T-helper 1 cell treated with Interleukin-12 subunit alpha and Interleukin-12 subunit beta and Interleukin-4 antibody, amounts not matched to agents 30 μg/mL and 1 μg/mL, for 36 hours (primary cell): ENCODE data around the gene ACTA2.
"Not testable (repeated sequence)": the region's sequence is repeated elsewhere in the genome, so short reads cannot be mapped to it uniquely, and the experiment has no call there.

Source experiments
- H3K27ac Mint-ChIP-seq: one replicate; pipeline ENCODE4 v1.8.0; 2021; ENCODE audit warnings: mild to moderate bottlenecking, mixed read lengths
- H3K27me3 Mint-ChIP-seq: one replicate; pipeline ENCODE4 v1.8.0; 2021; ENCODE audit warnings: low read depth, mixed read lengths
- H3K36me3 Mint-ChIP-seq: one replicate; pipeline ENCODE4 v1.8.0; 2021; ENCODE audit warnings: low read depth, mixed read lengths
- H3K4me1 Mint-ChIP-seq: one replicate; pipeline ENCODE4 v1.8.0; 2021; ENCODE audit warnings: low read depth, mixed read lengths
- H3K4me3 Mint-ChIP-seq: one replicate; pipeline ENCODE4 v1.8.0; 2021; ENCODE audit warnings: mild to moderate bottlenecking, moderate library complexity, mixed read lengths
- H3K9me3 Mint-ChIP-seq: one replicate; pipeline ENCODE4 v1.8.0; 2021; ENCODE audit warnings: mixed read lengths

Gene ACTA2

DNA sequence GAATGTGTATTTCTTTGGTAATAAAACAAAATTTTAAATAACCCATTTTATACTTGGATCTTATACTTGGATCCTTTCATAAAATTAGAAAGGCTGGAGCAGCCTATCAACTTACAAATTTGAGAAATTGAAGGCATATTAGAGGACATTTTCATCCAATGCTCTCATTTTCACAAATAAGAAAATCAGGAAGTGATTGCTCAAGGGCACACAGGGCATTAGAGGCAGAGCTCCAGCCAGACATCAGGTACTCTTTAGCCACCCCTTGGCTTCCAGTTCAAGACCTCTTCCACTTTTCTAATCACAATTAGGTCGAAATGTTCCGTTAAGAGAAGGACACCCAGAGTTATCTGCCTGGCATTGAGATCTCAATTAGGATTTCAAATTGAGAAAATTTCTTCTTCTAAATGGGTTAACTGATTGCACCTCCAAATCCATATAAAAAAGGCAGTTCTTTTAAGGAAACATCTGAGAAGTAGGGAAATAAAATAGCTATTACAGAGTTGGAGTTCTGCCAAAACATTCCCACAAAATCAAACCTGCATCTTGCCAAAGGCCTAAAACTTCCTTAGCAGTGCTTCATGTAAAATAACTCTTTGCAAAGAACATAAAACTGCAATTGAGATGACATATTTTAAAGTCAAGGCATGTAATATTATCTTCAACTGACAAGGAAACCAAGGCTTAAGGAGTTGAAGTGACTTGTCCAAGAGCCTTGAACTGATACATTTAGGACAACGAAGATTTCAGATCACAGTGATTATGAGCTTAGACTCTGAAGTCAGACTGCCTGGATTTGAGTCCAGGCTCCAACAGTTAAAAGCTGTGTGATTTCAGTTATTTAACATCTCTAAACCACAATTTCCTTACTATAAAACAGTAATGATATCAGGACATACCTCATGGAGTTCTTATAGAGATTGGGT, 2.4 kb downstream of the ACTA2 start:
- no peak overlapping the region for H3K4me3 Mint-ChIP-seq
- H3K9me3 Mint-ChIP-seq, result no peaks in the 10 kb centered on the region
- H3K27me3 Mint-ChIP-seq, result peaks cover 6% of the 10 kb centered on the region
- peaks cover 13% of the 10 kb centered on the region for H3K36me3 Mint-ChIP-seq
- H3K4me1 Mint-ChIP-seq, result peaks cover 2% of the 10 kb centered on the region
- H3K27ac Mint-ChIP-seq, result no peak overlapping the region

GRCh38 chr10:88949051-88949450, 3.5 kb downstream of the ACTA2 start:
- H3K36me3 Mint-ChIP-seq, result peaks cover 11% of the 10 kb centered on the region
- H3K27ac Mint-ChIP-seq, result no peak overlapping the region
- no peaks in the 10 kb centered on the region for H3K9me3 Mint-ChIP-seq
- no peak overlapping the region for H3K4me3 Mint-ChIP-seq
- H3K27me3 Mint-ChIP-seq, result peaks cover 6% of the 10 kb centered on the region
- peaks cover 2% of the 10 kb centered on the region for H3K4me1 Mint-ChIP-seq

GRCh38 chr10:88946965-88947590, 5.5 kb downstream of the ACTA2 start:
- no peak overlapping the region for H3K4me3 Mint-ChIP-seq
- H3K4me1 Mint-ChIP-seq, result peaks cover 2% of the 10 kb centered on the region
- H3K36me3 Mint-ChIP-seq, result peaks cover 17% of the 10 kb centered on the region
- no peak overlapping the region for H3K27ac Mint-ChIP-seq
- H3K27me3 Mint-ChIP-seq, result peaks cover 6% of the 10 kb centered on the region
- H3K9me3 Mint-ChIP-seq, result no peaks in the 10 kb centered on the region

DNA sequence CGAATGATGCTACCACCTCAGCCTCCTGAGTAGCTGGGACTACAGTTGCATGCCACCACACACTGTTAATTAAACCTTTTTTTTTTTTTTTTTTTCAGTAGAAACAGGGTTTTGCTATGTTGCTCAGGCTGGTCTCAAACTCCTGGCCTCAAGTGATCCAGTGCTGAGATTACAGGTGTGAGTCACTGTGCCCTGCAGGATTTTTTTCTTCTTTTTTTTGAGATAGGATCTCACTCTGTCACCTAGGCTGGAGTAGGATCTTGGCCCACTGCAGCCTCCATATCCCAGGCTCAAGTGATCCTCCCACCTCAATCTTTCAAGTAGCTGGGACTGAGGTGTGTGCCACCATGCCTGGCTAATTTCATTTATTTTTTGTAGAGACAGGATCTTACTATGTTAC, 6.4 kb downstream of the ACTA2 start:
- no peak overlapping the region for H3K27ac Mint-ChIP-seq
- no peaks in the 10 kb centered on the region for H3K9me3 Mint-ChIP-seq
- peaks cover 24% of the 10 kb centered on the region for H3K36me3 Mint-ChIP-seq
- H3K4me3 Mint-ChIP-seq, result no peak overlapping the region
- H3K27me3 Mint-ChIP-seq, result peaks cover 4% of the 10 kb centered on the region
- peaks cover 3% of the 10 kb centered on the region for H3K4me1 Mint-ChIP-seq

DNA sequence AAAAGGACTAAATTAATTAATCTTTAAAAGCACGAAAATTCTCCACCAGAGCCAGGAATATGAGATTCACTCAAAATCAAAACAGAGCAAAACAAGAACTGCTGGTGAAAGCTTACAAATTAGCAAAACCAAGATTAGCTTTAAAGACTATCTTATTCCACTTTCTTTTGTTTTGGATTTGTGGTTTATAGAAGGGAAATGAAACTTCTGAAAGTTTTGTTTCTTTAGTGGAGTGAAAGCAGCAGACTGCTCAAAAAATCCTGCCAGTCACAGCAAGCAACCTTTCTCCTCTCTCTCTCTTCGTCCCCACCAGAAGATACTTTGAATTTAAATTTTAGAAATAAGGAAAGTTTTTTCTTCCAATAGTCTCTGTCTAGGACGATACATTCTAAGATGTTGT, 7.8 kb downstream of the ACTA2 start:
- Mint-ChIP-seq H3K36me3 (peaks cover 28% of the 10 kb centered on the region), H3K4me1 (peaks cover 1% of the 10 kb centered on the region), H3K9me3 (no peaks in the 10 kb centered on the region), H3K4me3 (no peak overlapping the region), H3K27me3 (no peaks in the 10 kb centered on the region), H3K27ac (no peak overlapping the region)

DNA sequence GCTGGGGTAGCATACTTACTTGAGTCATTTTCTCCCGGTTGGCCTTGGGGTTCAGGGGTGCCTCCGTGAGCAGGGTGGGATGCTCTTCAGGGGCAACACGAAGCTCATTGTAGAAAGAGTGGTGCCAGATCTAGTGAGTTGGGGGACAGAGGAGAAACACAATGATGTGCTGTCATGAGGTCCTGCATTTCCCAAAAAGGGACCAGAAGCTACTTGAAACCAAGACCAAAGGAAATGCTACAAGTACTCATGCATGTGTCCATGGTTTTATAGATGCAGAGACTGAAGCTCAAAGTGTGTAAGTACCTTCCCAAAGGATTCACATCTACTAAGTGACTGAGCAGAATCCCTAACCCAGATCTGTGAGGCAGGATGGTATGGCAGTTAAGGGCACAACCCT, 8.8 kb downstream of the ACTA2 start:
- H3K9me3 Mint-ChIP-seq, result no peaks in the 10 kb centered on the region
- no peak overlapping the region for H3K27ac Mint-ChIP-seq
- peaks cover 28% of the 10 kb centered on the region for H3K36me3 Mint-ChIP-seq
- no peaks in the 10 kb centered on the region for H3K27me3 Mint-ChIP-seq
- peaks cover 1% of the 10 kb centered on the region for H3K4me1 Mint-ChIP-seq
- H3K4me3 Mint-ChIP-seq, result no peak overlapping the region

DNA sequence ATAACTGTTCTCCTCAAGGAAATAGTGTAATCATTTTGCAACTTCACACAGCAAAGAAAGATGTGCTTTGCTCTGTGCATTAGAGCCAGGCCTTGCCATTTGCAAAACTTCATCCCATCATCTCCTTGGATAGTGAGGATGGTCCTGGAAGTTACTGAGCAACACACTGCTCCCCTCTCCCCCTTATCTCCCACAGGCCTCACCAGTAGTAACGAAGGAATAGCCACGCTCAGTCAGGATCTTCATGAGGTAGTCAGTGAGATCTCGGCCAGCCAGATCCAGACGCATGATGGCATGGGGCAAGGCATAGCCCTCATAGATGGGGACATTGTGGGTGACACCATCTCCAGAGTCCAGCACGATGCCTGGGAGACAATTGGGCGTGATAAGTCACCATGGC, 11.5 kb downstream of the ACTA2 start:
- H3K36me3 Mint-ChIP-seq, result peaks cover 30% of the 10 kb centered on the region
- no peak overlapping the region for H3K4me3 Mint-ChIP-seq

DNA sequence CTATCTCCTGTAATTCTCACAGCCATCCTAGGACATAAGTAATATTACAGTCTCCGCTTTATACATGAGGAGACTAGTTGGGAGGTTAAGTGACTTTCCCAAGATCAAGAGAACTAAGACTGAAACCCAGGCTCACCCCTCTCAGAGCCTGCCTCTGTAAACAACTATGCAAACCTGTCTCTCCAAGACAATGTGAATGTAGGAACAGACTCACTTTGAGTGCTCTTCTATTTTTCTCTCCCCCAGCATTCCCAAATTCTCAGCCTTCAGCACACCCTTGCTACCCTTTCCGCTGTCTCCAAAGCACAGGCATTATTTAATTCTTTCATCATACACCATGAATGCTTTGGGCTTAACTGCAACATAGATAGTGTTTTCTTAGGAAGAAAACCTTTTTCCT, 13.6 kb downstream of the ACTA2 start:
- no peaks in the 10 kb centered on the region for H3K27me3 Mint-ChIP-seq
- H3K9me3 Mint-ChIP-seq, result no peaks in the 10 kb centered on the region
- H3K4me1 Mint-ChIP-seq, result peaks cover 16% of the 10 kb centered on the region
- H3K36me3 Mint-ChIP-seq, result peaks cover 35% of the 10 kb centered on the region
- H3K27ac Mint-ChIP-seq, result no peak overlapping the region
- H3K4me3 Mint-ChIP-seq, result no peak overlapping the region

More for the DNA sequence above, 11.5 kb downstream of the ACTA2 start:
- no peaks in the 10 kb centered on the region for H3K27me3 Mint-ChIP-seq
- peaks cover 6% of the 10 kb centered on the region for H3K4me1 Mint-ChIP-seq
- H3K27ac Mint-ChIP-seq, result no peak overlapping the region
- H3K9me3 Mint-ChIP-seq, result no peaks in the 10 kb centered on the region

DNA sequence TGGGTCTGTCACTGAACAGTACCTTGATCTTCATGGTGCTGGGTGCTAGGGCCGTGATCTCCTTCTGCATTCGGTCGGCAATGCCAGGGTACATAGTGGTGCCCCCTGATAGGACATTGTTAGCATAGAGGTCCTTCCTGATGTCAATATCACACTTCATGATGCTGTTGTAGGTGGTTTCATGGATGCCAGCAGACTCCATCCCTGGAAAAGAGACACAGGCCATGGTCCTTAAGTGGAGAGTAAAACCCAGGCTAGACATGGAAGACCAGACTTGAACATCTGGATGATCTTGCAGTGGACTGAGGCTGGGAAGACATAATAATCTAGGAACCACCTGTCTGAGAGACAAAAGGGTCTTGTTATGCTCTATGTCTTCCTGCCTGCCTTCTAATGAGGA, 14.5 kb downstream of the ACTA2 start:
- Mint-ChIP-seq H3K9me3 (no peaks in the 10 kb centered on the region), H3K36me3 (peaks cover 31% of the 10 kb centered on the region), H3K4me1 (peaks cover 16% of the 10 kb centered on the region), H3K27me3 (no peaks in the 10 kb centered on the region), H3K27ac (no peak overlapping the region), H3K4me3 (no peak overlapping the region)

DNA sequence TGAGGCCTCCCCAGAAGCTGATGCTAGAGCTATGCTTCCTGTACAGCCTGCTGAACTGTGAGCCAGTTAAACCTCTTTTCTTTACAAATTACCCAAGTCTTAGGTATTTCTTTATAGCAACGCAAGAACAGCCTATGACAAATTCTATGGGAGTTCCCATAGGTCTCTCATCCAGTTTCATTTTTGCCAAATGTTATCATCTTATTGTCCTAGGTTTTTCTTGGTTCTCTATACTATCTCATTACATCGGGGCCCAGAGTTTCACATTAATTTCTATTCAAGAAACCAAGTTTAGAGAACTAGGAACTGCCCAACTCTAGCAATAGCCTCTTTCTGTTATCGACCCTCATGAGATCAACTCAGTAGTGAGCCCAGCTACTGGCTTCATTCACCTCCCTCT, 15.9 kb downstream of the ACTA2 start:
- no peaks in the 10 kb centered on the region for H3K9me3 Mint-ChIP-seq
- H3K4me1 Mint-ChIP-seq, result peaks cover 20% of the 10 kb centered on the region
- H3K27me3 Mint-ChIP-seq, result no peaks in the 10 kb centered on the region

DNA sequence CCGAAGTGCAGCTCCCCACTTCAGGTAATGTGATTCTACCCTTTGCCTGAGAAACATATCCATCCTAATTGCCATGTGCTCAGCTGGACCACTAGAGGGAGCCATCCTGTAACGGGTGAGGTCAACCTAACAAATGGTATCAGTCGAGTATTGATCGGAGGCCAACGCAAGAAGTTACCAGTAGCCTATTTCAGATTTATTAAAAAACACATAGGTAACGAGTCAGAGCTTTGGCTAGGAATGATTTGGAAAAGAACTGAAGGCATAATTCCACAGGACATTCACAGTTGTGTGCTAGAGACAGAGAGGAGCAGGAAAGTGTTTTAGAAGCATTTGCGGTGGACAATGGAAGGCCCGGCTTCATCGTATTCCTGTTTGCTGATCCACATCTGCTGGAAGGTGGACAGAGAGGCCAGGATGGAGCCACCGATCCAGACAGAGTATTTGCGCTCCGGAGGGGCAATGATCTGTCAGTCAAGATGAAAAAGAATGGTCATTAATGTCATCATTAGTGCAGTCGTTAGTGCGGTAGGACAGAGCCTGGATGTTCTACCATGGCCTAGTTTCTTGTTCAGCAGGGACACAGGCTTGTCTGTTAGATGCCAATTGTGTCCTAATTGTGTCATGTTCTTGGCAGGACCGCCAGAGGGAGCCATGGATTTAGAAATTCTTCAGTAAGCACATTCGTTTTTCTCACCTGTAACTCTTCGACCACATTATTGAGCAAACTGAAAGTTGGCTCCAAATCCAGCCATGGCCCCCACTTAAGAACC, 17.5 kb downstream of the ACTA2 start:
- peak overlapping the region; percentile 62 for H3K27ac Mint-ChIP-seq

More for the DNA sequence above, 15.9 kb downstream of the ACTA2 start:
- no peak overlapping the region for H3K4me3 Mint-ChIP-seq
- no peak overlapping the region for H3K27ac Mint-ChIP-seq
- peaks cover 26% of the 10 kb centered on the region for H3K36me3 Mint-ChIP-seq

GRCh38 chr10:88933564-88933963, 19.0 kb downstream of the ACTA2 start:
- Mint-ChIP-seq H3K36me3 (peaks cover 20% of the 10 kb centered on the region), H3K27ac (no peak overlapping the region), H3K4me1 (peaks cover 23% of the 10 kb centered on the region), H3K9me3 (no peaks in the 10 kb centered on the region), H3K27me3 (no peaks in the 10 kb centered on the region), H3K4me3 (no peak overlapping the region)

More for the DNA sequence above, 17.5 kb downstream of the ACTA2 start:
- Mint-ChIP-seq H3K4me1 (peaks cover 23% of the 10 kb centered on the region), H3K27me3 (no peaks in the 10 kb centered on the region), H3K4me3 (peak overlapping the region; percentile 53), H3K9me3 (no peaks in the 10 kb centered on the region), H3K36me3 (peaks cover 18% of the 10 kb centered on the region)

- Mint-ChIP-seq H3K36me3 (peaks cover 19% of the 10 kb centered on the region), H3K27ac (peak overlapping the region; percentile 33), H3K27me3 (no peaks in the 10 kb centered on the region), H3K4me1 (peaks cover 23% of the 10 kb centered on the region), H3K9me3 (no peaks in the 10 kb centered on the region), H3K4me3 (no peak overlapping the region)
These were observed 19.9 kb downstream of the ACTA2 start for GRCh38 chr10:88932539-88933256.

- H3K9me3 Mint-ChIP-seq, H3K4me3 Mint-ChIP-seq, H3K27ac Mint-ChIP-seq, H3K27me3 Mint-ChIP-seq: not testable (repeated sequence)
- H3K36me3 Mint-ChIP-seq, result peaks cover 21% of the 10 kb centered on the region
- H3K4me1 Mint-ChIP-seq, result peaks cover 23% of the 10 kb centered on the region
These were observed 20.5 kb downstream of the ACTA2 start for GRCh38 chr10:88932029-88932428.
